Thyroid gland (tissue), 4 donors: ENCODE data around the gene EYS.

Source experiments
- CTCF ChIP-seq, 6 experiments: fragments of 200-600 bp in 3 of 6; fragments of 450-650 bp in 3 of 6; sonication (generic) in 3 of 6; IDR thresholded peaks; one replicate each; pipeline ENCODE4 v1.5.1; 2016 to 2019; ENCODE audit warnings: antibody characterized with exemption in 6 of 6, mild to moderate bottlenecking in 2 of 6, inconsistent platforms in 1 of 6, moderate library complexity in 1 of 6
- POLR2A ChIP-seq, 2 donors: fragments of 450-650 bp; IDR thresholded peaks; one replicate each; pipeline ENCODE4 v1.6.1; 2017; ENCODE audit warnings: antibody characterized with exemption in 2 of 2, mild to moderate bottlenecking in 2 of 2, moderate library complexity in 1 of 2

- TF ChIP-seq CTCF (IDR thresholded peaks at IDR 0.05) (no peak), POLR2A (IDR thresholded peaks at IDR 0.05) (no peak)
Measured at GRCh38 chr6:64170316-64170715, 1536.7 kb downstream of the EYS start.
